ENCODE data around the gene ACAN. TPM values are rescaled to one million over a fixed set of nuclear protein-coding genes. Genes with fewer than 3 reads are reported as not detected.

ACAN gene
- total RNA-seq, 2 donors from 2014 or later = 0.14 to 4.7 TPM

DNA sequence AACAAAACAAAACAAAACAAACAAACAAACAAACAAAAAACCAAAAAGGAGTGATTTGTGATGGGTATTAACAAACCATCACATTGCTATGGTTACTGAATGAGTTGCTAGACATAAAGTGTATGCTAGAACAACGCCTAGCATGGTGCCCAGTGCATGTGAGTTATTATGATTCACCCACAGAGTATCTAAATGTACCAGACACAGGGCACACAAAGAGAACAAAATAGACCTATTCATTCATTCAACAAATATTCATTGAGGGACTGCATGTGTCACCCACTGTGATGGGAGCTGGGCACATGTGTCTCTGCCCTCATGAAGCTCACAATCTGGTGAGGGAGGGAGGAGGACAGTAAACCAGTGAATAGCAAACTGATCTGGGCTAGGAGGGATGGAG is 11.6 kb upstream of the ACAN start:
- intact Hi-C loops (cut with DNase I) = no loop called here
- H3K9me3 ChIP-seq = no peaks in the 10 kb centered on the region
- no peak for TF ChIP-seq POLR2A (IDR thresholded peaks at IDR 0.05)
- no peak for TF ChIP-seq POLR2AphosphoS5 (IDR thresholded peaks at IDR 0.05)
- TF ChIP-seq CTCF (IDR thresholded peaks at IDR 0.05) = no peak
- H3K4me3 ChIP-seq = no peak overlapping the region
- H3K27ac ChIP-seq = no peak overlapping the region
- no peak for DNase-seq (ENCODE audit: low spot score)
- H3K36me3 ChIP-seq = no peaks in the 10 kb centered on the region
- H3K4me1 ChIP-seq (replicated peaks) = no peaks in the 10 kb centered on the region
- 90% methylated on average over 1 of the region's 1 CpG for WGBS
- H3K27me3 ChIP-seq (replicated peaks; ENCODE audit: insufficient read depth) = no peaks in the 10 kb centered on the region

- DNase-seq (ENCODE audit: low spot score) = no peak
- H3K4me3 ChIP-seq = no peak overlapping the region
- no peak overlapping the region for H3K27ac ChIP-seq
- WGBS = 21% methylated on average over 22 of the region's 22 CpGs
- H3K36me3 ChIP-seq = no peaks in the 10 kb centered on the region
- intact Hi-C loops (cut with DNase I) = no loop called here
- no peaks in the 10 kb centered on the region for H3K4me1 ChIP-seq (replicated peaks)
- H3K27me3 ChIP-seq (replicated peaks; ENCODE audit: insufficient read depth) = no peaks in the 10 kb centered on the region
- no peaks in the 10 kb centered on the region for H3K9me3 ChIP-seq
- TF ChIP-seq CTCF (IDR thresholded peaks at IDR 0.05) (no peak), POLR2AphosphoS5 (IDR thresholded peaks at IDR 0.05) (no peak)
Measured at GRCh38 chr15:88792342-88793282, 10.6 kb upstream of the ACAN start.

DNA sequence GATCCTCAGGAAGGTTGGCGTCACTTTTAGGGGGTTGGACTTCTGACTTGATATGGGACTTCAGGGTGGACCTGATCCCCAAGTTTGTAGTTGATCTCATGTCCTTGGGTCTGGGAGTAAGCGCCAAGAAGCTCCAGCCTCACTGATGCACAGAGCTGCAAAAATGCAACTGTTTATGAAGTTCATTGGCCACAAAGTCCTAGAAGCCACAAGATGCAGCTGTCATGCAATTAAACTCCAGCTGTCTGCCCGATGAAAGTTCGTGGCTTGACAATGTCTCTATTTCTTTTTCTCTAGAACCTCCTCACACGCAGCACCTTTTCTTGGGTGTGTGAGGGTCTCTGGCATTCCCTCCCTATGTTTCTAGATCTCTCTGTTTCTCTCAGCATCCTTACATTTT is 9.2 kb upstream of the ACAN start:
- Histone ChIP-seq H3K27ac (no peak overlapping the region), H3K4me3 (no peak overlapping the region), H3K36me3 (no peaks in the 10 kb centered on the region), H3K4me1 (replicated peaks) (no peaks in the 10 kb centered on the region), H3K27me3 (replicated peaks; ENCODE audit: insufficient read depth) (no peaks in the 10 kb centered on the region), H3K9me3 (no peaks in the 10 kb centered on the region)
- intact Hi-C loops (cut with DNase I) = no loop called here
- no peak for TF ChIP-seq POLR2AphosphoS5 (IDR thresholded peaks at IDR 0.05)
- TF ChIP-seq POLR2A (IDR thresholded peaks at IDR 0.05) = no peak
- TF ChIP-seq CTCF (IDR thresholded peaks at IDR 0.05) = no peak
- DNase-seq (ENCODE audit: low spot score) = no peak
- WGBS = 70% methylated on average over 5 of the region's 5 CpGs

DNA sequence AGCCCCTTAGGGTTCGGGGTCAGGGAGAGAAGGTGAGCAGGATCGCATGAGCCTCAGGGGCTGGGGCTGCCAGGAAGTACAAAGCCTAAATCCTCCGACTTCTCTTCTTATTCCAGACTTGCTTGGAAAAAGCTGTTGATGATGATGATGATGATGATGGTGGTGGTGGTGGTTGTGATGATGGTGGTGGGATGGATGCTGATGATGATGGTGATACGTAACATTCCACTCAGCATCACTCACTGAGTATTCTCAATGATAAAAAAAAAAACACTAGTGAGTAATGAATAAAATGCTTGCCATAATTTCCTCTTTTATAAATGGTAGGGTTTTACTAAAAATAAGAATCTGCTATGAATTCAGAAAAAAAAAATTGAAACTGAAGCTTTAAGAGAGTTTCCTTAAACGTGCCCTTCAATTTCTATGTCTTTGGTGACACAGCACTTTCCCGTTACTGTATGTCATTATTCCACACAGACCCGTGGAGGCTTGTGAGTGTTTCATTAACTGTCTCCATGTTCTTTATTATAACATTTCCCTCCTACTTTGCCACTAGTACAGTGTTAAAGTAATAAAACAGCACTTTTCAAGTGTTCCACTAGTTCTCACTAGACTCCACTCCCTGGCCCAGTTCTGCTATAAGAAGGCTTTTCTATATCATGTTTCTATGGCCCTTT is 5.4 kb upstream of the ACAN start:
- WGBS = 74% methylated on average over 7 of the region's 7 CpGs
- TF ChIP-seq POLR2AphosphoS5 (IDR thresholded peaks at IDR 0.05) (no peak), CTCF (IDR thresholded peaks at IDR 0.05) (no peak), POLR2A (IDR thresholded peaks at IDR 0.05) (no peak)
- no peak for DNase-seq (ENCODE audit: low spot score)
- H3K9me3 ChIP-seq = no peaks in the 10 kb centered on the region
- H3K27me3 ChIP-seq (replicated peaks; ENCODE audit: insufficient read depth) = peaks cover 14% of the 10 kb centered on the region
- no peaks in the 10 kb centered on the region for H3K36me3 ChIP-seq
- no peaks in the 10 kb centered on the region for H3K4me1 ChIP-seq (replicated peaks)
- no peak overlapping the region for H3K4me3 ChIP-seq
- no peak overlapping the region for H3K27ac ChIP-seq
- intact Hi-C loops (cut with DNase I) = no loop called here
